ENCODE measurements around the gene RPLP2.

Gene RPLP2

DNA sequence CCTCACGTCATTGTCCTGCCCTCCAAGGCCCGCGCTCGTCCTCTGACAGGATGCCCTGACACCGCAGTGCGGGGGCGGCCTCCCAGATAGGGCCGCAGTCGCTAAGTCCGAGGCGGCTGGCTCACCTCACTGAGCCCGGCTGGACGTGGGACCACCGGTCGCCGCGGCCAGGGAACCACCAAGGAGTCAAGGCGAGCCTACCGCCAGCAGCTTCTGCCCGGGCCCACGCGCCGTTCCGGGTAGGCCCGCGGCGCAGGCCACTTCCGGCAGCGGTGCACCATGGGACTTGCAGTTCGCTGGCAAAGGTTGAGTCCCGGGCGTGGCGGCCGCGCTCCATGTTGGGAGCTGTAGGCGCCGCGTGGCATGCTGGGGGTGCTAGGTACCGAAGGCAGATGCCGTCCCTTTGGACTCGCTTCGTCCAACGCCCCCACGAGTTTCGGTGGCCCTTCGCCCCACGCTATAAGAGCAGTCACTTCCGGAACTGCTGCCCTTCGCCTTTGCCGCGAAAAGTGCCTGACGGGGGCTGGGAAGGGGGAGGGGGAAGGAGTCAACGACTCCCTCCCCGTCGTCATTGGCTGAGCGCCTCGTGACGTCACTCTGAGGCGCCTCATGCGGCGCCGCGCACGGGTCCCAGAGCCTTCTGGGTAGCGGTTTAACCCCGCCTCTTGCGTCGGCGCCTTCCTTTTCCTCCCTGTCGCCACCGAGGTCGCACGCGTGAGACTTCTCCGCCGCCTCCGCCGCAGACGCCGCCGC is at the start of gene RPLP2:
Gene RPLP2 (plus strand): TSS at position 681 of the 753 bp plus-strand sequence. CDS start 268 bp downstream, outside the sequence.
- DNase-seq = peak; percentile 86 to 100 (median 97)

DNA sequence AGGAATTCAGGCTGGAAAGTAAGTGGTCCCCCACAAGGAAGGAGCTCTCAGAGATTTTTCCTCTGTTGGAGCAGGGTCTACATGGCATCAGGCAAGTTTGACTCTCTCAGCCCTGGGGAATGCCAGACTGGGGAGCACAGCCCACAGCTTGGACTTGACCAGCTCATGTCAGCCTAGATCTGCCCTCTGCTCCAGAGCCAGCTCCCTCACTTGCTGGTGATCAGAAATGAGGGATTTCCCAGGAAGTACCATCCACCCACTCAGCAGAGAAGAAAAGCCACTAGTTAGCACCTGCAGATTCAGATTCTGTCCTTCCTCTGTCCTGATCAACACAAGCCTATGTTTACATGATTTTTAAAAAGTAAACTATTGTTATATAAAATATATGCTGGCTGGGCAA is 49.5 kb upstream of the RPLP2 start:
- DNase-seq = no peak

DNA sequence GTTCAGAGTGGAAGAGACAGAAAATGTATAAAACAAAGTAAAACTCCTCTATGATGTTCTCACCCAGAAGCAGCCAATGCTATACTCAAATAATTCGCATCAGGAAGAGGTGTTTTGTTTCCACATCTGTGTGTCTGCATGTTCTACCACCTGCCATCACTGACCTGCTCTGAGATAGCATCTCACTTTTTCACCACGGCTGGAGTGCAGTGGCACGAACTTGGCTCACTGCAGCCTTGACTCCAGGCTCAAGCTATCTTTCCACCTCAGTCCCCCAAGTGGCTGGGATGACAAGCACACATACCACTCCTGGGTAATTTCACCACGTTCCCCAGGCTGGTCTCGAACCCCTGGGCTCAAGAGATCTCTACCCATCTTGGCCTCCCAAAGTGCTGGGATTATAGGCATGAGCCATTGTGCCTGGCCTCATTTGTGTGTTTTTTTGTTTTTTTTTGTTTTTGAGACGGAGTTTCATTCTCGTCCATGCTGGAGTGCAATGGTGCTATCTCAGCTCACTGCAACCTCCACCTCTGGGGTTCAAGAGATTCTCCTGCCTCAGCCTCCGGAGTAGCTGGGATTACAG is 48.1 kb upstream of the RPLP2 start:
- DNase-seq = no peak

DNA sequence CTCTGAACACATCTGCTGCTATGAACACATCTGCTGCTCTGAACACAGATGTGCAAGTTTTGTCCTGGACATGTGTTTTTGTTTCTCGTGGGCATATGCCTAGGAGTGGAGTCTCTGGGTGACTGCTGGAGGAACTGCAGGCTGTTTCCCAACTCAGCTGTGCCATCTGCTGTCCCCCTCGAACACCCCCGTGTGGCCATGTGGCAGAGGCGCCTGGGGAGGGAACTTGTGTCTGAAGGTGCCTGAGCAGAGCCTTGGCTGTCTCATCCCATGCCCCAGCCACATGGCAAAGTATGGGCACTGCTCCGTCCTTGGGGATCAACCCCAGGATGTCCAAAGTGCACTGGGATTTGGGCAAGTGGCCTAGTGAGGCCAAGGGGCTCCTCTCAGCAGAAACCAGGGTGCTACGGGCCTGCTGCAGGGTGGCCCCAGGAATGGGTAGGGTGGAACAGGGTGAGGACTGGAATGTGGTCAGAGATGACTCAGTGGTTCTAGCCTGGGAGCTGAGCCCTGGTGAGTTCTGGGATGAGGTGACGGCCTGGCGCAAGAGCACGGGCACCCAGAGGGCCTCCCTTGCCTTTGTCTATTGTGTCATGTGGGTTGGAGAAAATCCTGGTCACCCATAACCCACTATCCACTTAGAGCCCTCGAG is 47.2 kb upstream of the RPLP2 start:
- DNase-seq = peak in 27 of 51 donors; percentile 19 to 64 (median 49)

DNA sequence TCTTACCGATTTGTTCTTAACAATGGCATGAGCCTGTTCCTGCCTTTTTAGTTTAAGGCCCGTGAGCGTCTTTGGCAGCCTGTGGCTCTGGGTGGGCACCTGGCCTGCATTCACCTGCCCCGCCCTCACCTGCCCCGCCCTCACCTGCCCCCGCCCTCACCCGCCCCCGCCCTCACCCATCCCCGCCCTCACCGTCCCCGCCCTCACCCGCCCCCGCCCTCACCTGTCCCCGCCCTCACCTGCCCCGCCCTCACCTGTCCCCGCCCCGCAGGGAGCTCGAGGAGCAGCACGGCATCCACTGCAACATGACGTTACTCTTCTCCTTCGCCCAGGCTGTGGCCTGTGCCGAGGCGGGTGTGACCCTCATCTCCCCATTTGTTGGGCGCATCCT is 46.7 kb upstream of the RPLP2 start:
- no peak for DNase-seq

DNA sequence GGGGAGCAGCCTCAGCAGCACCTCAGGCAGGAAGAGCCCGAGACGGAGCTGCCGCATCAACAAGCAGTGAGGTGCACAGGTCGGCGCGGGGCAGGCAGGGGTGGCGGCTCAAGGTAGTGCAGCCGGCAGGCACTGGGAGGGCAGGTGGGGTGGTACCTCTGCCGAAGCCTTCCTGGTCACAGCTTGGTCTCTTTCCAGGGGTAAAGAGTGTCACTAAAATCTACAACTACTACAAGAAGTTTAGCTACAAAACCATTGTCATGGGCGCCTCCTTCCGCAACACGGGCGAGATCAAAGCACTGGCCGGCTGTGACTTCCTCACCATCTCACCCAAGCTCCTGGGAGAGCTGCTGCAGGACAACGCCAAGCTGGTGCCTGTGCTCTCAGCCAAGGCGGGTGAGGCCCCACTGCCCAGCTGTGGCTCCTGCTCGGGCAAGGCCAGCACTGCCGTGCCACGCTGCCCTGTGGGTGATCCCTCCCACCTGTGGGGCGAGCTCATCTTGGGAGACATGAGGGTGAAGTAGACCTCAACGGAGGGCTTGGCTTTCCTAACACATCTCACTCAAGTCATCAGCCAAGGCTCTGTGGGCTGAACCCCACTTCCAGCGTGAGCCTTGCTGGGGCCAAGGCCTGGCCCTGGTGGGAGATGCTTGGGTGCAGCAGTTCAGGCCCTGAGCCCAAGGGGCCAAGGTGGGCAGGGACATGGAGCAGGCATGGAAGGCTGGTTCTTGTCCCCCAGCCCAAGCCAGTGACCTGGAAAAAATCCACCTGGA is 46.0 kb upstream of the RPLP2 start:
- DNase-seq = no peak

DNA sequence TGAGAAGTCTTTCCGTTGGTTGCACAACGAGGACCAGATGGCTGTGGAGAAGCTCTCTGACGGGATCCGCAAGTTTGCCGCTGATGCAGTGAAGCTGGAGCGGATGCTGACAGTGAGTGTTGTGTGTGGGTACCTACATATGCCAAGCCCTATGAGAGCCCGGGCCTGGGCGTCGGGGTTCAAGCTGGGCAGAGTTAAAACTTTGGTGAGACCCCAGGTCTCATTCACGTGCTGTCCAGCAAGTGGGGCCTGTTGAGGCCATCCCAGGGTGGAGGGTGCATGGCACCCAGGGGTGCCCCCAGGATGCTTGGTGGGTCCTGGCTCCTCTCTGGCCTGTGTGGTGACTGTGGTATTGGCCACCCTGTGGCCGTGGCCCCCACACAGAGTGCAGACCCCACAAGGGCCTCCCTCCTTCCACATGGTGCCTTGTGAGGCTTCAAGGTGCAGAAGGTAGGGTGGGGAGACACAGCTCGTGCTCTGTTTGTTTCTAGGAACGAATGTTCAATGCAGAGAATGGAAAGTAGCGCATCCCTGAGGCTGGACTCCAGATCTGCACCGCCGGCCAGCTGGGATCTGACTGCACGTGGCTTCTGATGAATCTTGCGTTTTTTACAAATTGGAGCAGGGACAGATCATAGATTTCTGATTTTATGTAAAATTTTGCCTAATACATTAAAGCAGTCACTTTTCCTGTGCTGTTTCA is 45.3 kb upstream of the RPLP2 start:
- no peak for DNase-seq

DNA sequence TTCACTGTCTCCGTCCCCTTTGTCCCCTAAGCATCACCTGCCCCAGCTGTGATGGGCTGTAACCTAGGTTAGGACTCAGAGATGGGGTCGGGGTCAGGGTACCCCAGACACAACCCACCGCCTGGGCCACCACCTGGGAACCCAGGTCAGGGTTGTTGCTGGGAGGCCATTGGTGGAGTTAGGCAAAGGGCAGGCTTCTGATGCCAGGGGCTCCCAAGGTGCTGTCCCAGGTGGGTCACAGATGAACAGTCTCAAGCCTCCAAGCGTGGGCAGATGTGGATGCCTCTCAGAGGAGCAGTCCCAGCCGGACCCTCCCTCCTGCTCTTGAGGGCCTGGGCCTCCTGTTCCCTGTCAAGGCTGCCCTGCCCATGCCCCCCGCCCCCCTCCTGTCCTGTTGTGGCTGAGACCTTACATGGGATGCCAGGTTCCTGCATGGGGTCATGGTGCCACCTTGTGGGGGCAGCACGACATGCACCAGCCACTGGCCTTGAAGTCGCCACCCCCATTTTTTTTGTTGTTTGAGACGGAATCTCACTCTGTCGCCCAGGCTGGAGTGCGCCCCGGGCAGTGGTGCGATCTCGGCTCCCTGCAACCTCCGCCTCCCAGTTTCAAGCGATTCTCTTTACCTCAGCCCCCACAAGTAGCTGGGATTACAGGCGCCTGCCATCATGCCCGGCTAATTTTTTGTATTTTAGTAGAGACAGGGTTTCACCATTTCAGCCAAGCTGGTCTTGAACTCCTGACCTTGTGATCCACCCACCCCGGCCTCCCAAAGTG is 44.6 kb upstream of the RPLP2 start:
- DNase-seq = peak in 24 of 51 donors; percentile 18 to 74 (median 46)

DNA sequence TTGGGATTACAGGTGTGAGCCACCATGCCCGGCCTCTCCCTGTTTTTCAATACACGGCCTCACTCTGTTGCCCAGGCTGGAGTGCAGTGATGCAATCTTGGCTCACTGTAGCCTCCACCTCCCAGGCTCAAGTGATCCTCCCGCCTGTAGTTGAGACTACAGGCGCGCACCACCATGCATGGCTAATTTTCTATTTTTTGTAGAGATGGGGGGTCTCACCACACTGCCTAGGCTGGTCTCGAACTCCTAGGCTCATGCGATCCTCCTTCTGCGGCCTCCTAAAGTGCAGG is 44.0 kb upstream of the RPLP2 start:
- DNase-seq = no peak

DNA sequence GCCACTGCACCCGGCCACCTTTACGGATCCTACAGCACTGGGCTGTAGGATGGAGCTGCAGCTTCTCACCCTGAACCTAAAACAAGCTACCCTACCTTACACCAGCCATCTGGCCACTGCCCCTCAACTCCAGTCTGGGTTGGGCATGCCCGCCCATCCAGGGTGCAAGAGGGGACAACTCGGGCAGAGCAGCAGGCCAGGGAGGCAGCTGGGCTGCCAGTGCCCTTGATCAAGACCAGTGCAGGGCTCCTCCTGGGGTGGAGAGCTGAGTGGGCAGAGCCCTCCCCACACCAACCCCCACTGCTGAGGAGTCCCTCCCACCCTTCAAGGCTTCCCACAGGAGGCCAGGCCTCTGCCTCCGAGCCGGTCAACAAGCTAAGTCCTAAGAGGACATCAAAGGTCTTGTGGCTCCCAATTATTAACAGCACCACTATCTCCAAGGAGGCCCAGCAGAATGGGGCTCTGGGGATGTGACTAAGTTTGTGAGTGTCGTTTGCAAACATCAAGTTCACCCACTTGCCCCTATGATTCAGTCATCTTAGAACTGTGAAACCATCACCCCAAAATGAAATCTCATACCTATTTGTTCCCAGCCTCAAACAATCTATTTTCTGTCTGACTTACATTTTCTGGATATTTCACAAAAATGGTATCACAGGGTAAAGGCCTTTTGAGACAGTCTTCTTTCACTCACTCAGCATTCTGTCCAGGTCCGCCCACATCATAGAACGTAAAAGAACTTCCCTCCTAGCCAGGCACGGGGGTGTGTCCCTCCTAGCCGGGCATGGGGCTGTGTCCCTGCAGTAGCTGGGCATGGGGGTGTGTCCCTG is 43.4 kb upstream of the RPLP2 start:
- no peak for DNase-seq

DNA sequence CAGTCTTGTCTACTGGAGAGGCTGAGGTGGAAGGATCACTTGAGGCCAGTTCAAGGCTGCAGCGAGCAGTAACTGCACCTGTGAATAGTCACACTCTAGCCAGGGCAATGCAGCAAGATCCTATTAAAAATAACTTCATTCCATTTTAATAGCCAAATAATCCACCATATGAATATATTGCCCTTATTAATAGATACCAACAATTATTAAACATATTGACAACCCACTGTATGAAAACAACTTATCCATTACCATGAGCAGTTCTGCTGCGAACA is 42.9 kb upstream of the RPLP2 start:
- no peak for DNase-seq

DNA sequence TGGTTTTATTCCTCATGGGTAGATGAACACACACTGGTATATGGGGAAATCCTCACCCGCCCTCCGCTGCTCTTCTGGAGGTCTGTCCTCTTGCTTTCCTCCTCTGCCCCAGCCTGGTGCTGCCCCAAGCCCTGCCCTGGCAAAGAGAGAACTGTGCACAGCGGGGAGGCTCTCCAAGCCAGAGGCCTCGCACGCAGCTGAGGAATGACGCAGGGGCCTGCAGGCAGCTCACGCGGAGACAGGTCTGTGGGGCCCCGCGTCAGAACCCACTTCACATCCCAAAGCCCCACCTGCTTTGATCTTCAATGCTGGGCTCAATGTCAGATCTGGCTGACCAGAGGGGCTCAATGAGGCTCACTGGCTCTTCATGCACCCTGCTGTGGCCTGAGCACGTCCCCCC is 42.5 kb upstream of the RPLP2 start:
- peak in 2 of 51 donors; percentile 17 to 47 for DNase-seq

DNA sequence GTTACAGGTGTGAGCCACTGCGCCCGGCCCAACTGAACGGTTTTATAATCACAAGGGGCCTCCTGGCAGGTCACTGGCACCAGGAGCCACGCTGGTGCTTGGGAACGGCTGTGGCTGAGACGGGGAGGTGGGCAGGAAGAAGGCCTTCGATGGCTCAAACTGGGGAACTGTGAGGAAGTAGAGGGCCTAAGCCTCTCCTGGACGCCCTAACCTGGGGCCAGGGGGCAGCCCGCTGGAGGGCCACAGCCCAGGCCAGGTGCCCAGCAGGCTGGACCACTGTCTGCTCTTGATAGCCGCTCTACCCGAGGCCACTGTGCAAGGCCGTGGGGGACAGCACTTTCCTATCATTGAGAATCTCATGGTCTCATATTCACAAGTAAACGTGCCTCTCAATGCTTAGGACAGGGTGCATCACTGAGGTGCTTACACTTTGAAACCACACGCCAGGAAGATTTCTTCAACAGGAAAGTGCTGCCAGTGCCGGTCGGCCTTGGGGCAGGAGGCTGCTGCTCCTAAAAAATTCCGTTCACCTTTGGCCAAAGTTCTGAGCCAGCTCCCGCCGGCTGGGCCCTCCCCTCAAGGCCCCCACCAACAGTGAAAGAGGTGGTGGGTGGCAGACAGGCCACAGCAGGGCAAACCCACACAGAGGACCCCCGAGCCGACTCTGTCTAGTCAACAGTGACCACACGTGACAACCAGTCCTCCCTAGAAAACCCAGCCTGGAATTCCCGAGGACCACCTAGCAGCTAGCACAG is 39.7 kb upstream of the RPLP2 start:
- no peak for DNase-seq

DNA sequence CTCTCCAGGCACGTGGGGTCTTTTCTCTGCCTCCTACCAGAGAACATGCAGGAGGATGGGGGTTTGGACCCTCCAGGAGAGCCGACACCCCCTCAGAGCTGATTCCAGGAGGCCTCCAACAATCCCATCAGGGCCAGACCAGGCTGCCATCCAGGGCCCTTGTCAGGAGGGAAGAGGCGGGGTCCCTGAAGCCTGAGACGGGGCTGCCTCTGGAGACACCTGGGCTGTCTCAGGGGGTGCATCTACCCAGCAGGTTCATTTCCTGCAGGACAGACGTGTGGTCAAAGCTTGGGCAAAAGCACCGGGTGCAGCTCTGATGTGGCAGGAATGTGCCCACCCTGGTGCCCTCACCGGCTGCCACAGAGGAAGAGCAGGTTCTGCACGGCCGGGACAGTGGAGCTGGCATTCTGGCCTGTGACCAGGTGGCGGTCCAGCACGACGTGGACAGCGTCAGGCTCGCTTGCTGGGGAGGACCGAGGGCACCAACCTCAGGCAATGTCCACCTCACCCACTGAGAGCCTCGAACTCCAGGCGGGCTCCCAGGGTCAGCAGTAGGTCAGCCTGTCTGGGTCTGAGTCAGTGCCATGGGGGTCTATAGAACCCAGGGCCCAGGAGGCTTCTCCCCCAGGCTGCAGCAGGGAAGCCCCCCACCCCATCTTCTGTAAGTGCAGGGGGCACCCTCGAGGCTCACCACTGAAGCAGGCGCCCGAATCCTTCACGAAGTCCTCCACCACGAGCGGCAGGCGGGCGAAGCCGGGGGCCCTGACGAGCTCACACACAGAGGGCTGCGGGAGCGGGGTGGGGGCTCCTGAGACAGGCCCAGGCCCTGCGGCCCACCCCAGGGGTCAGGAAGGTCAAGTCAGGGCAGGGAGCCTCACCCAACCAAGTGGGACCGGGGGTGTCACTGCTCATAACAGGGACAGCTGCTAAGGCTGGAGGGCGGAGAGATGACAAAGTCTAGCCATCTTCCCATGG is 38.8 kb upstream of the RPLP2 start:
- no peak for DNase-seq

DNA sequence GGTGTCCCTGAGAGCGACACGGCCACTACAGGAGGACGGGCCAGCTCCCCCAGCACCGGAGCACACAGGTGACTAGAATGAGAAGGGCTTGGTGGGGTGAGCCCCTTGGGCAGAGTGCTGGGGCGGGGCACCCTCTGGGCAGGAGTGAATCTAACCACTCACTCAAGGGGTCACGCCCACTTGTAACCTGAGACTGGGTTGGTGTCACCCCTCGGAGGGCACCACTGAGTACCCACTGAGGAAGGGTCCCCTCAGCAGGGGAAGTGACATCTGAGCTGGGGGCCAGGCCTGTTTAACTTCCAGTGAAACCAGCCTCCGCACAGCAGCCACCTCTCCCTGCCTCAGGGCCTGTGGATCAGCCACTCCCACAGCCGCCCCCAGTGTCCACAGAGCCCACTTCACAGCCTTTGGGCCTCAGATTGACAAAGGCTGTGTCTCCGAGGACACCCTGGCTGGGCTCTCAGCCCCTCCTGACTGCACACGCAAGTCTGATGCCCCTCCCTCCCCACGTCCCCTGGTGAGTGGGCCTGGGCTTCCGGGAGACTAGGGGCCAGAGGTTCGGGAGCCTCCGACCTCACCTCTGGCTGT is 38.1 kb upstream of the RPLP2 start:
- no peak for DNase-seq

DNA sequence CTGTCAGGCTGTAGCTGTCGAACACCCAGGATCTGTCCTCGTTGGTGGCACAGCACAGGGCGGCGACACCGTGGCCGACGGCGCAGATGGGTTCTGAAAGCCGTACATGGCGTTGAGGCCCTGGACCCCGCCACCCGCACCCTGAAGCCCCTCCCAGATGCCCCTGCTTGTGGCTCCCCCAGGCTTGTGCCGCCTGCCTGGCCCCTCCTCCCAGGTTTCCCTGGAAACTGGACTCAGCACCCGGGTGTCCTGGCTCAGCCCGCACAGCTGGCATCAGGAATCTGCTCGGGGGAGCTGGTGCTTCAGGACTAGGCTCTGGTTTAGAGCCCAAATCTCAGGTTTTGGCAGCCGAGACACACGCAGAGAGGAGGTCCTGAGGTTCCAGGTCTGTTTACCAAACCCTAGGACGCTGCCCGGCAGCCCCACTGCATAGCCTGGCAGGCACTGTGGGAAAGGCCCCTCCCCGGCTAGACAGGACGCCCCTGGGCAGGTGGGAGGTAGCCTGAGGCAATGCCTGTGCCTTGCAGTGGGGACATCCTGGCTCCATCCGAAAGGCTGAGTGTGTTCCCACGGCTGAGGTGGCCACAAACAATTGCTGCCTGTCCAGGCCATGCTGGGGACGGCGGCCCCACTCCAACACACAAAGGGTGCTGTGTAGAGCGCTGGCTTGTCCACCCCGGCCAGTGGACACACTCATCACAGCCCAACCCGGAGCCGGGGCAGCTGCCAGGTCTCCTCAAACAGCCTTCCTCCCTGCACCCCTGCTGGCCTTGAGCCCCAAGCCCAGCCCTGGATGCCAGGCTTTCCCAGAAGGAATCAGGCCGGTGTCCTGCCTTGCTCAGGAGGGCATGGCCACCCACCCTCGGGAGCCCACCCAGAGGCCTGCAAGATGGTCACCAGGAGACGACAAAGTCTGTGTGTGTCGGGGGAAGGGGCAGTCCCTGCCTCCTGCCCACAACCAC is 37.1 kb upstream of the RPLP2 start:
- DNase-seq = peak in 47 of 51 donors; percentile 48 to 98 (median 89)
